Measurements from ENCODE around the gene TSPEAR.
"Not testable (repeated sequence)": the region's sequence is repeated elsewhere in the genome, so short reads cannot be mapped to it uniquely, and the experiment has no call there.

DNA sequence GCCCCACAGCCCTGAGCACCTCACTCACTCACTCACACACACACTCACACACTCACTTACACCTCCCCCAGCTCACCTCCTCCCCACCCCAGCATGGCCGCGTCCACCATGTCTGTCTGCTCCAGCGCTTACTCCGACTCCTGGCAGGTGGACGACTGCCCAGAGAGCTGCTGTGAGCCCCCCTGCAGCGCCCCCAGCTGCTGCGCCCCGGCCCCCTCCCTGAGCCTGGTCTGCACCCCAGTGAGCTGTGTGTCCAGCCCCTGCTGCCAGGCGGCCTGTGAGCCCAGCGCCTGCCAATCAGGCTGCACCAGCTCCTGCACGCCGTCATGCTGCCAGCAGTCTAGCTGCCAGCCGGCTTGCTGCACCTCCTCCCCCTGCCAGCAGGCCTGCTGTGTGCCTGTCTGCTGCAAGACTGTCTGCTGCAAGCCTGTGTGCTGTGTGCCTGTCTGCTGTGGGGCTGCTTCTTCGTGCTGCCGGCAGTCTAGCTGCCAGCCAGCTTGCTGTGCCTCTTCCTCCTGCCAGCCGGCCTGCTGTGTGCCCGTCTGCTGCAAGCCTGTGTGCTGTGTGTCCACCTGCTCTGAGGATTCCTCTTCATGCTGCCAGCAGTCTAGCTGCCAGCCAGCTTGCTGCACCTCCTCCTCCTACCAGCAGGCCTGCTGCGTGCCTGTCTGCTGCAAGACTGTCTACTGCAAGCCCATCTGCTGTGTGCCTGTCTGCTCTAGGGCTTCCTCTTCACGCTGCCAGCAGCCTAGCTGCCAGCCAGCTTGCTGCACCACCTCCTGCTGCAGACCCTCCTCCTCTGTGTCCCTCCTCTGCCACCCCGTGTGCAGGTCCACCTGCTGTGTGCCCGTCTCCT, 64.8 kb downstream of the TSPEAR start, which contains the start of gene KRTAP10-11:
- TF ChIP-seq, protein P1, sequence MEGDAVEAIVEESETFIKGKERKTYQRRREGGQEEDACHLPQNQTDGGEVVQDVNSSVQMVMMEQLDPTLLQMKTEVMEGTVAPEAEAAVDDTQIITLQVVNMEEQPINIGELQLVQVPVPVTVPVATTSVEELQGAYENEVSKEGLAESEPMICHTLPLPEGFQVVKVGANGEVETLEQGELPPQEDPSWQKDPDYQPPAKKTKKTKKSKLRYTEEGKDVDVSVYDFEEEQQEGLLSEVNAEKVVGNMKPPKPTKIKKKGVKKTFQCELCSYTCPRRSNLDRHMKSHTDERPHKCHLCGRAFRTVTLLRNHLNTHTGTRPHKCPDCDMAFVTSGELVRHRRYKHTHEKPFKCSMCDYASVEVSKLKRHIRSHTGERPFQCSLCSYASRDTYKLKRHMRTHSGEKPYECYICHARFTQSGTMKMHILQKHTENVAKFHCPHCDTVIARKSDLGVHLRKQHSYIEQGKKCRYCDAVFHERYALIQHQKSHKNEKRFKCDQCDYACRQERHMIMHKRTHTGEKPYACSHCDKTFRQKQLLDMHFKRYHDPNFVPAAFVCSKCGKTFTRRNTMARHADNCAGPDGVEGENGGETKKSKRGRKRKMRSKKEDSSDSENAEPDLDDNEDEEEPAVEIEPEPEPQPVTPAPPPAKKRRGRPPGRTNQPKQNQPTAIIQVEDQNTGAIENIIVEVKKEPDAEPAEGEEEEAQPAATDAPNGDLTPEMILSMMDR (IDR thresholded peaks at IDR 0.05; ENCODE audit: low read length) = not testable (repeated sequence)
- TF ChIP-seq EZH2 (IDR thresholded peaks at IDR 0.05; ENCODE audit: borderline replicate concordance, low read length) = not testable (repeated sequence)
